A673 (cell line): ENCODE measurements around the gene IL19. TPM values are rescaled to one million over a fixed set of nuclear protein-coding genes. Genes with fewer than 3 reads are reported as not detected.

Experiments used
- BruUV-seq: library from RNA; stranded (reverse); fragments of 400-500 nt; replicated peaks from 2 replicates; lab custom pipeline; 2021; lab: Mats Ljungman, UMichigan
- CTCF ChIA-PET: fragments of 300-600 bp; sonication (Branson Sonifier 250); formaldehyde crosslinking; loops from one replicate; lab custom pipeline; 2022; ENCODE audit warnings: antibody characterized with exemption; lab: Charles Lee
- POLR2A ChIA-PET: fragments of 300-600 bp; sonication (Branson Sonifier 250); formaldehyde crosslinking; loops from one replicate; lab custom pipeline; 2022; ENCODE audit warnings: antibody characterized with exemption; ENCODE audit not compliant: low non-redundant PET; lab: Charles Lee
- DNase-seq: peaks from one replicate; pipeline ENCODE4 v3.0.0-alpha.2; 2015; ENCODE audit warnings: low spot score
- H3K27ac ChIP-seq: fragments of 200-600 bp; sonication (generic); 2 replicates; pipeline ENCODE4 v1.5.1; 2016; ENCODE audit warnings: mixed run types, low read depth, mild to moderate bottlenecking, mixed read lengths, antibody characterized with exemption, low read length; ENCODE audit not compliant: poor library complexity, severe bottlenecking
- H3K27me3 ChIP-seq: fragments of 200-600 bp; sonication (generic); replicated peaks from 2 replicates; pipeline ENCODE4 v1.6.1; 2017; ENCODE audit warnings: mixed run types, low read depth, mild to moderate bottlenecking, mixed read lengths, antibody characterized with exemption, low read length; ENCODE audit not compliant: insufficient read depth, poor library complexity
- H3K36me3 ChIP-seq: fragments of 200-600 bp; sonication (generic); 2 replicates; pipeline ENCODE4 v1.6.1; 2016; ENCODE audit warnings: mixed run types, mild to moderate bottlenecking, mixed read lengths, antibody characterized with exemption, low read length; ENCODE audit not compliant: insufficient read depth, poor library complexity, severe bottlenecking
- H3K4me1 ChIP-seq: fragments of 200-600 bp; sonication (generic); 2 replicates; pipeline ENCODE4 v1.6.1; 2017; ENCODE audit warnings: mixed run types, mild to moderate bottlenecking, mixed read lengths, antibody characterized with exemption, low read length; ENCODE audit not compliant: insufficient read depth, poor library complexity, severe bottlenecking
- H3K4me3 ChIP-seq: fragments of 200-600 bp; sonication (generic); 2 replicates; pipeline ENCODE4 v1.5.1; 2016; ENCODE audit warnings: low read depth, mixed run types, mild to moderate bottlenecking, mixed read lengths, low read length; ENCODE audit not compliant: poor library complexity, severe bottlenecking
- H3K9me3 ChIP-seq: fragments of 200-600 bp; sonication (generic); 2 replicates; pipeline ENCODE4 v1.6.1; 2016; ENCODE audit warnings: mixed run types, low read depth, mild to moderate bottlenecking, mixed read lengths, antibody characterized with exemption, low read length; ENCODE audit not compliant: poor library complexity, severe bottlenecking
- CTCF ChIP-seq: fragments of 300-800, 200-600 bp; sonication (generic); conservative IDR thresholded peaks from 2 replicates; pipeline ENCODE4 v1.5.1; 2017; ENCODE audit warnings: low read depth, mild to moderate bottlenecking, antibody characterized with exemption, low read length, moderate library complexity, mixed read lengths
- EZH2 ChIP-seq: fragments of 200-600 bp; sonication (generic); IDR thresholded peaks from 2 replicates; pipeline ENCODE4 v1.6.1; 2017; ENCODE audit warnings: borderline replicate concordance, low read depth, mild to moderate bottlenecking, mixed read lengths, antibody characterized with exemption, low read length; ENCODE audit not compliant: poor library complexity, severe bottlenecking
- intact Hi-C: fragments of 100-400 bp; cut with micrococcal nuclease; formaldehyde crosslinking; loops from one replicate; pipeline ENCODE4 v1.10.0; 2022; ENCODE audit not compliant: unreplicated experiment
- total RNA-seq: library from RNA; stranded (reverse); gene quantifications from 2 replicates; pipeline ENCODE4 v1.2.3, GENCODE V29; 2021

IL19 gene
- total RNA-seq, 1 experiment from 2014 or later, result not detected

GRCh38 chr1:206816390-206817287, 46.1 kb downstream of the IL19 start:
- H3K27me3 ChIP-seq, result no peaks in the 10 kb centered on the region
- no peak overlapping the region for H3K4me3 ChIP-seq
- peaks cover 4% of the 10 kb centered on the region for H3K9me3 ChIP-seq
- H3K4me1 ChIP-seq, result no peaks in the 10 kb centered on the region
- no TSS peak for BruUV-seq
- no peaks in the 10 kb centered on the region for H3K36me3 ChIP-seq
- POLR2A ChIA-PET, result no interaction called here
- DNase-seq, result no peak
- no peak overlapping the region for H3K27ac ChIP-seq
- CTCF ChIA-PET, result interaction anchor here (0.7 kb wide), 1 partner anchor 785 kb away, joined by 3 read pairs; no protein-coding TSS in a partner anchor
- intact Hi-C loops, result no loop called here
- TF ChIP-seq CTCF, result no peak
- TF ChIP-seq EZH2, result no peak

GRCh38 chr1:206821493-206821892, 50.9 kb downstream of the IL19 start:
- CTCF ChIA-PET, result no interaction called here
- BruUV-seq, result no TSS peak
- intact Hi-C loops, result no loop called here

DNA sequence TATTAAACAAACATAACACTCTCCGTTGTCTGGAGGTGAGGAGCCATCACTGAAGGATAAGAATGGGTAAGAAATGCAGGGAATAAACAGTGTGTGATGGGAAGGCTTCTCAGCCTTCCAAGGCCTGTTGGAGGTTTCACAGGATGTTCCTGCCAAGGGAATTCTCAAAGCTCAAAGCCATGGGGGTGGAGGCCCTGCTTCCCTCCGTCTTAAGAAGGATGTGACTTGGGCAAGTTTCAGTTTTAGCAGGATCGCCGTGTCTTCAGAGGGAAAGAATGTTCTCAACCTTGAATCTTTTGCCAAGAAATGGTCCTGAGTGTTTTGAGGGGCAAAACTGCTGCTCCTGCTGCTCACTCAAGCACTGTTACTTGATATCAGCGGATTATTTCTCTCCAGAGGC, 53.2 kb downstream of the IL19 start:
- CTCF ChIA-PET, result no interaction called here
- Histone ChIP-seq H3K9me3 (no peaks in the 10 kb centered on the region), H3K27me3 (no peaks in the 10 kb centered on the region), H3K36me3 (no peaks in the 10 kb centered on the region), H3K4me3 (no peak overlapping the region), H3K4me1 (no peaks in the 10 kb centered on the region), H3K27ac (no peak overlapping the region)
- no peak for DNase-seq
- TF ChIP-seq EZH2 (no peak), CTCF (no peak)
- no TSS peak for BruUV-seq
- intact Hi-C loops, result no loop called here
- POLR2A ChIA-PET, result no interaction called here

More at GRCh38 chr1:206821493-206821892, 50.9 kb downstream of the IL19 start:
- no peaks in the 10 kb centered on the region for H3K9me3 ChIP-seq
- H3K27ac ChIP-seq, result no peak overlapping the region
- no peaks in the 10 kb centered on the region for H3K36me3 ChIP-seq
- H3K27me3 ChIP-seq, result no peaks in the 10 kb centered on the region
- no peaks in the 10 kb centered on the region for H3K4me1 ChIP-seq
- H3K4me3 ChIP-seq, result no peak overlapping the region
- TF ChIP-seq CTCF (no peak), EZH2 (no peak)
- no peak for DNase-seq
- POLR2A ChIA-PET, result no interaction called here
